HG03045 (cell line): Measurements from ENCODE around the gene LAG3.

Experiments used
- ATAC-seq: cut with Tn5 transposase; IDR thresholded peaks from one replicate; pipeline ENCODE4 v1.9.1; 2021; ENCODE audit warnings: mild to moderate bottlenecking, moderate library complexity; ENCODE audit not compliant: unreplicated experiment

LAG3 gene

GRCh38 chr12:6752921-6753771 is 19.2 kb upstream of the LAG3 start, which contains the start of gene MLF2:
MLF2 (minus strand) TSS chr12:6753141; CDS start chr12:6752334, 807 bp downstream.
- peak; percentile 84 for ATAC-seq

- ATAC-seq, result no peak
Observed at GRCh38 chr12:6753772-6754356, 18.5 kb upstream of the LAG3 start.

GRCh38 chr12:6754411-6754810 is 17.9 kb upstream of the LAG3 start:
- ATAC-seq, result no peak

GRCh38 chr12:6757028-6757690 is 15.2 kb upstream of the LAG3 start:
- no peak for ATAC-seq

GRCh38 chr12:6758506-6759095 is 13.7 kb upstream of the LAG3 start:
- no peak for ATAC-seq

GRCh38 chr12:6759741-6760140 is 12.6 kb upstream of the LAG3 start:
- ATAC-seq, result no peak

GRCh38 chr12:6763380-6763779 is 8.9 kb upstream of the LAG3 start:
- no peak for ATAC-seq

- ATAC-seq, result peak; percentile 83
Observed at GRCh38 chr12:6764011-6764828, 8.1 kb upstream of the LAG3 start.

GRCh38 chr12:6765048-6765633 is 7.2 kb upstream of the LAG3 start:
- ATAC-seq, result no peak

GRCh38 chr12:6765634-6766581 is 6.4 kb upstream of the LAG3 start, which contains the start of gene PTMS:
PTMS (plus strand) TSS chr12:6766363; CDS start chr12:6766706, 343 bp downstream.
- ATAC-seq, result peak; percentile 21

- ATAC-seq, result peak; percentile 45
Observed at GRCh38 chr12:6766651-6767349, 5.5 kb upstream of the LAG3 start.

- ATAC-seq, result no peak
Observed at GRCh38 chr12:6767353-6768319, 4.7 kb upstream of the LAG3 start.

- no peak for ATAC-seq
Observed at GRCh38 chr12:6768437-6768914, 3.8 kb upstream of the LAG3 start.

- no peak for ATAC-seq
Observed at GRCh38 chr12:6768990-6769389, 3.3 kb upstream of the LAG3 start.

- no peak for ATAC-seq
Observed at GRCh38 chr12:6769666-6770065, 2.7 kb upstream of the LAG3 start.

- ATAC-seq, result no peak
Observed at GRCh38 chr12:6770094-6770493, 2.2 kb upstream of the LAG3 start.

GRCh38 chr12:6770600-6770999 is 1.7 kb upstream of the LAG3 start:
- no peak for ATAC-seq
